Activated CD4-positive, alpha-beta T cell treated with anti-CD3 and anti-CD28 coated beads for 1 hour (primary cell): Measurements from ENCODE around the gene DCK.
"Not testable (repeated sequence)": the region's sequence is repeated elsewhere in the genome, so short reads cannot be mapped to it uniquely, and the experiment has no call there.

Source experiments
- DNase-seq: peaks from one replicate; pipeline ENCODE4 v3.0.0-alpha.2; 2020

Gene DCK

DNA sequence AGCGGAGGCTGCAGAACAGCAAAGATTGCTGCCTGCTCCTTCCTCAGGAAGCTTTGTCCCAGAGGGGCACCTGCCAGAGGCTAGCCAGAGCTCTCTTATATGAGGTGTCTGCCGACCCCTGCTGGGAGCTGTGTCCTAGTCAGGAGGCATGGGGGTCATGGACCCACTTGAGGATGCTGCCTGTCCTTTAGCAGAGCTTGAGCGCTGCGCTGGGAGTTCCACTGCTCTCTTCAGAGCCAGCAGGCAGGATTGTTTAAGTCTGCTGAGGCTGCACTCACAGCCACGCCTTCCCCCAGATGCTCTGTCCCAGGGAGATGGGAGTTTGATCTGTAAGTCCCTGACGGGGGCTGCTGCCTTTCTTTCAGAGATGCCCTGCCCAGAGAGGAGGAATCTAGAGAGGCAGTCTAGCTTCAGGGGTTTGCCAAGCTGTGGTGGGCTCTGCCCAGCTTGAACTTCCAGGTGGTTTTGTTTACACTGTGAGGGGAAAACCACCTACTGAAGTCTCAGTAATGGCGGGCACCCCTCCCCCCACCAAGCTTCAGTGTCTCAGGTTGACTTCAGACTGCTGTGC, 10.9 kb downstream of the DCK start:
- no peak for DNase-seq

DNA sequence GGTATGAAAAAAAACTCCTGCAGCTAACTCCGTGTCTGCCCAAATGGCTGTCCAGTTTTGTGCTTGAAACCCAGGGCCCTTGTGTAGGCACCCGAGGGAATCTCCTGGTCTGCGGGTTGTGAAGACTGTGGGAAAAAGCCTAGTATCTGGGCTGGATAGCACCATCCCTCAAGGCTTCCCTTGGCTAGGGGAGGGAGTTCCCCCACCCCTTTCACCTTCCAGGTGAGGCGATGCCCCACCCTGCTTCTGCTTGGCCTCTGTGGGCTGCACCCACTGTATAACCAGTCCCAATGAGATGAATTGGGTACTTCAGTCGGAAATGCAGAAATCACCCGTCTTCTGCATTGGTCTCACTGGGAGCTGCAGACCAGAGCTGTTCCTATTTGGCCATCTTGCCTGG, 11.6 kb downstream of the DCK start:
- DNase-seq, result not testable (repeated sequence)

DNA sequence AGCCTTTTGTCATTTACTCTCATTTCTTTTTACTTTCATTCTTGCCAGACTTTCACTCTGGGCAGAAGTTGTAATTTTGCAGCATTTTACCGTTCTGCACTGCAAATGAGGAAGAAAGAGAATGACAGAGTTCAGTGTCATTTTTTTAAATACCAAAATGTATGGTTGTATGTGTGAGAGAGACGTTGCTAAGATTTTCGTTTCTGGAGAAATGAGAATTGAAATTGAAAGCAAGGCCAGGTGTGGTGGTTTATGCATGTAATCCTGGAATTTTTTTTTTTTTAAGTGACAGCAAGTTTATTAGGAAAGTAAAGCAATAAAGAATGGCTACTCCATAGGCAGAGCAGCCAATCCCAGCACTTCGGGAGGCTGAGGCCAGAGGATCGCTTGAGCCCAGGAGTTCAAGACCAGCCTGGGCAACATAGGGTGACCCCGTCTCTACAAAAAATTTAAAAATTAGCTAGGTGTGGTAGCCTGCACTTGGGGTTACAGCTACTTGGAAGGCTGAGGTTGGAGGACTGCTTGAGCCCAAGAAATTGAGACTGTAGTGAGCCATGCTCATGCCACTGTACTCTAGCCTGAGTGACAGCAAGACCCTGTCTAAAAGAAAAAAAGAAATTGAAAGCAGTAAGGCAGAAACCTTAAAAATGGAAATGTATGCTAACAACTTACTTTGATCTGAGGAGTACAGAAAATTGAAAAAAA, 12.9 kb downstream of the DCK start:
- no peak for DNase-seq

DNA sequence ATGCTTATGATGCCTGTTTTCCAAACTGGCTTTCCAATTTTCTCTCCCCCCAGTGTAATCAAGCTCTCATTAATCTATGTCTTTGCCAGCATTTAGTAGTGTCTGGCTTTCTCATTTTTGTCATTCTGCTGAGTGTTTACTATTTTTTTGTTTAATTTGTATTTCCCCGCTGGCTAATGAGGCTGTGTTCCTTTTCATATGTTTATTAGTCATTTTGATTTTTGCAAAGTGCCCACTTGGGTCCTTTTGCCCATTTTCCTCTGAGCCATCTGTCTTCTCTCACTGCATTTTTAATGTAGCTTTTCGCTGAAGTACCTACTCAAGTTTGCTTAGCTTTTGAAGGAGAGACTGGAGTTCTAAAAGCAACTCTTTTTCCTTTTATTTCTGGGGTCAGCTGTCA, 14.7 kb downstream of the DCK start:
- DNase-seq, result no peak

DNA sequence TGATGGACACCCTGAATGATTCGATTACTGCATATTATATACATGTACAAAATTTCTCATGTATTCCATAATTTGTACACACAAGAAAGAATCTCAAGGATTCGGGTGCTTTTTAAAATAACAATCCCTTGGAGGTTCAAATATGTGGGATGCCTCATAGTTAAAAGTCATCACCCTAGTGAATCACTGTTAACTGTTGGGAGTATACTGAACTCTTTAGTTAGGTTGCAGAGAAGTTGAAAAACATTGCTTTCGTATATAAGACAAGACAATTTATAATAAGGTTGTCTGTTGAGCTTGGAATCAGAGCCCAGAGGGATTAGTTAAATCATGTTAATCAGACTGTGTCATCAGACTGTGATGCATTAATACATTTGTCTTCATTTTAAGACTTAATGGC, 15.6 kb downstream of the DCK start:
- no peak for DNase-seq

DNA sequence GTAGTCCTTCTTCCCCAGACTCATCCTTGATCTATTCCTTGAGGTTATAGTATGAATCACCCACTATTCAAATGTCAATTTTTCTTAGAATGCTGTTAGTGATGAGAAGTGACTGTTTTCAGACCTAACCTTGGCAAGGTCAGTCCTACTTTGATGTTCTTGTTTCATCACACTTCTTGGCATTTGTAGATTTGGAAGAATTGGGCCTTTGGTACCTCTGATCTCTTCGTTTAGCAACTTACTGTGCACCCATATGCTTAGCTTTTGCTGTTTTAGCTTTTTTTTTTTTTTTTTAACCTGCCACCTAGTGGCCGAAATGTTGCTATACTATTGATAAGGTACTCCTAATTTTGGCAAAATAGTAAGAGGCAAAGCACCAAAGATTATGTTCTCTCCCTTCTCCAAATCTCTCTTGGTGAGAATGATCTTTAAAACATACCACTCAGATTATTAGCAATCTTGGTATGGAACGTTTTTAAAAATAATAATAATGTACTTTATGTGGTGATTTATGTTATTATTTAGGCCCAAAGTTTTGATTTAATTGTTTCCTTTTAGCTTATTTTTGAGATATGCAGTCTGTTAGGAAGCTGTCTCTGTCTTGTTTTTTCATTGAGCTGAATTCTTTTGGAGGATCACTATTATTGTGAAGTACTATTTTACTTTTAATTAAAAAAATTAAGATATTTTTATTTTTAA, 16.6 kb downstream of the DCK start:
- no peak for DNase-seq

DNA sequence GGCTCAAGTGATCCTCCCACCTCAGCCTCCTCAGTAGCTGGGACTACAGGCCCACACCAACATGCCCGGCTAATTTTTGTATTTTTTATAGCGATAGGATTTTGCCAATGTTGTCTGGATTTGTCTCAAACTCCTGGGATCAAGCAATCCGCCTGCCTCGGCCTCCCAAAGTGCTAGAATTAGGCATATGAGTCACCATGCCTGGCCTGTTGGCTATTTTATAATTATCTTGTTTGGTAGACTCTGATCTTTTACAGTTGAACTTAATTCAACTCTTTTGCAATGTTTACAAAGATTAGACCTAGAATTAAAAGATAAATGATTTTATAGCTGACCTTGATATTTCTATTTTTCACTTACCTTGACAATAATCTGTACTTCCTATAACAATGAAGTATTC, 18.0 kb downstream of the DCK start:
- DNase-seq, result no peak

DNA sequence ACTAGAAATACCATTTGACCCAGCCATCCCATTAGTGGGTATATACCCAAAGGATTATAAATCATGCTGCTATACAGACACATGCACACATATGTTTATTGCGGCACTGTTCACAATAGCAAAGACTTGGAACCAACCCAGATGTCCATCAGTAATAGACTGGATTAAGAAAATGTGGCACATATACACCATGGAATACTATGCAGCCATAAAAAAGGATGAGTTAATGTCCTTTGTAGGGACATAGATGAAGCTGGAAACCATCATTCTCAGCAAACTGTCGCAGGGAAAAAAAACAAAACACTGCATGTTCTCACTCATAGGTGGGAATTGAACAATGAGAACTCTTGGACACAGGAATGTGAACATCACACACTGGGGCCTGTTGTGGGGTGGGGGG, 23.9 kb downstream of the DCK start:
- DNase-seq, result not testable (repeated sequence)

DNA sequence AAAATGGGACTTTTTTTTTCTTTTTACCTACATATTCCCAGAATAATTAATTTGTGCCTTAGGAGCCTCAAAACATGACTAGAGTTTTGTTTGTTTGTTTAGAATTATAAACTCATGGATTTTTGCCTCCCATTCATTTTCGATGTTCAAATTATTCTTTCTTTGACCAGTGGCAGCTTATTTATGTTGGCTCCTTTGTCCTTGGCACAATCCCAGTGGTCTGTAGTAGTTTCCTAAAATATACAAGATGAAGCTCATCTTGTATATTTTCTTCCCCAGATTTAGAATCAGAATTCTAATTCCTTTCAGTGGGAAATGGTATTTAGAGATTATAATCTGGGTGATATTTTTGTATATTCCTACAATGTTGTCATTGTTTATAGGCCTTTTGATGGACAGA, 27.2 kb downstream of the DCK start:
- no peak for DNase-seq

DNA sequence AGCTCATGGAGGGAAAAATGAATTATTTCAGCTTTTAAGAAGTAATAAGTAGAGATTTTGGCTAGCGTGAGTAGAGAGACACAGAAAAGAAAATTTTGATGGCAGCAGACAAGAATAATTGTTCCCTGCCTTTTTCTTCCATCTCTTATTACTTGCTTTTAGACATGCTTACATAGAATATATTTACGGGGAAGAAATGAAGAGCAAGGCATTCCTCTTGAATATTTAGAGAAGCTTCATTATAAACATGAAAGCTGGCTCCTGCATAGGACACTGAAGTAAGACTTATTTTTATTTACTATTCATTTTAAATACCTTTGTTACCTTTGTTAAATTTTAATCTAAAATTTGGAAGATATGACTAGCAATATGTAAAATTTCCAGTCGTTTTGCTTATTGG, 32.2 kb downstream of the DCK start:
- DNase-seq, result no peak

DNA sequence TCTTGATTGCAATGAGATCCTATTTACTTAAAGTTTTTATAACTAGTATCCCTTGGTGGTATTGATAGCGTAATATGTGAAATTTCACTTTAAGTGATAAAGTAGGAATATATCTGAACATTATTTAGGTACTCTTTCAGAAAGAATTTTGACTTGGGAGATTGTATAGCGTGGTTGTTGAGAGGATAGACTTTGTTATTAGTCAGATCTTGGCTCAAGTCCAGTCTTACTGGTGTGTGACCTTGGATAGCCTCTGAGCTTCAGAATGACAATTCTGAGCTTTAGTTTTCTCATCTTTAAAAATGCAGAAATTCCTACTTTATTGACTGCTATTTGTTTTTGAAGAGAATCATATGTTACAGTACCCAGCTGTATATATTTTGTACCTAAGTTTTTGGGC, 32.6 kb downstream of the DCK start:
- no peak for DNase-seq

DNA sequence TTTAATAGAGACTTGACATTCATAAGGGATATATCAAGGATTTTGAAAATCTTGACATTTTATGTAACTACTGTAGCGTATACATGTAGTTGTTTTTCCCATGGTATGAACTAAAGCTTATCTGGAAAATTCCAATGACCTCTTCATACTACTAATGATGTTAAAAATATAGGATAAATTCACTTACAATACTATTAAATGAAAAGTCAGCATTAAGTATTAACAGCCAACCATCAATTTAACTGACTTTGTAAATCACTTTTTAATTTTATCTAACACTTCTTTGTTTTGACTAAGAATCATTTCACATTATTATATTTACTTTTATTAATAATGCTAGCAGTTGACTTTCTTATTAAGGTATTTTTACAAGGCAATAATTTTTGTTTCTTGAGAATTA, 34.2 kb downstream of the DCK start:
- DNase-seq, result no peak

DNA sequence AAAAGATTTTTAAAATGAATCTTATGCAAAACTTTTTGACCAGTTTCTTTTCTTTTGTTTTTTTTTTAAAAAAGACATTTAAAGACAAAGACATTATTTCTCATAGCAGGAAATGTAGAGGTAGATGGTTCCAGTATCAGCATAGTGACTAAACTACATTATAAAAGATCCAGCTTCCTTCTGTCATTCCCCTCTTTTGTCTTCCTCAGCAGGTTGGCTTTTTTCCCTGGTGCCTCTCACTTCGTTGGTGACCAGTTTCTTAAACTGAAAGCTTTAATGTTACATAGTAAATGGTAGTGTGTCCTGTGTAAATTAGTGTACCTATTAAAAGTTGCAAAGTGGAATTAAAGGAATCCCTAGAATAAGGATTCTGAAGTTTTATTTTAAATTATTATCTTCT, 36.1 kb downstream of the DCK start:
- DNase-seq, result no peak

DNA sequence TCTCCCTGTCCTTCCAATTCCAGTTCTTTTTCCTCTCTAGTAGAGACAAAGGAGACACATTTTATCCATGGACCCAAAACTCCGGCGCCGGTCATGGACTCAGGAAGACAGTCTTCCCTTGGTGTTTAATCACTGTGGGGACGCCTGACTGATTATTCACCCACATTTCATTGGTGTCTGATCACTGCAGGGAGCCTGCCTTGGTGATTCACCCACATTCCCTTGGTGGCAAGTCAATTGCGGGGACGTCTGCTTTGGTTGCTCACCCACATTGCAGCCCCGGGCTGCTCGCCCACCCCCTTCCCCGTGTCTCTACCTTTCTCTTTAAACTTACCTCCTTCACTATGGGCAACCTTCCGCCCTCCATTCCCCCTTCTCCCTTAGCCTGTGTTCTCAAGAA, 38.7 kb downstream of the DCK start:
- DNase-seq, result not testable (repeated sequence)

DNA sequence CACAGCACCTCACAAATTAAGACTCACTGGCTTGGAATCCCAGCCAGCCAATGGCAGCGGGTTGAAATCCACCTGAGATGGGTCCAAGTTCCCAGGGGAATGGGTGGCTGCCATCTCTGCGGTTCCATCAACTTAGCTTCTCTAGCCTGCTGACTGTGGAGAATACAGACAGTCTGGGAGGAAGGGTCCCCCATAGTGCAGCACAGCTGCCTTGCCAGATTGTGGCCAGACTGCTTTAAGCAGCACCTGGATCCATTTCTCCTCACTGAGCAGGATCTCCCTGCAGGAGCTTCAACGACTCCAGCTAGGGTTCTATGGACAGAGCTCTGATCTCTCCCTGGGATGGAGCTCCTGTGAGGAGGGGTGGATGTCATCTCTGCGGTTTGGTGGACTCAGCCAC, 51.8 kb downstream of the DCK start:
- DNase-seq, result no peak

DNA sequence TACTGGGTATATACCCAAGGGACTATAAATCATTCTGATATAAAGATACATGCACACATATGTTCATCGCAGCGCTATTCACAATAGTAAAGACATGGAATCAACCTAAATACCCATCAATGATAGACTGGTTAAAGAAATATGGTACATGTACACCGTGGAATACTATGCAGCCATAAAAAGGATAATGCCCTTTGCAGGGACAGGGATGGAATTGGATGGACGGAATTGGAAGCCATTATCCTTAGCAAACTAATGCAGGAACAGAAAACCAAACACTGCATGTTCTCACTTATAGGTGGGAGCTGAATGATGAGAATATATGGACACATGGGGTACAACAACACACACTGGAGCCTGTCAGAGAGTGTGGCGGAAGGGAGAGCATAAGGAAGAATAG, 55.9 kb downstream of the DCK start:
- no peak for DNase-seq

DNA sequence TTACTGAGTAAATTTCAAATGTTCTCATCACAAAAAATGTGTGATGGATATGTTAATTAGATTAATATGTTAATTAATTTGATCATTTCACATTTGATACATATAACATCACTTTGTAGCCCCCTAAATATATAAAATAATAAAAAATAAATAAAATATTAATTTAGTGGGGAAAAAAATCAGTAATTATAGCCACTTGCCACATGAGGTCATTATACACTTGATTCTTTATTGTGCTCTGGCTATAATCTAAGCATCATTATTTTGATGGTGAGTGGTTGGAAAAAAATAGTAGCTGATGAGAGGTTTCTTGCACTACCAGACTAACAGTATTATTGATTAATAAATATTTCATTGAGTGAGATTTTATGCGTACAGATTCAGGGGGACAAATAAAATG, 57.4 kb downstream of the DCK start:
- DNase-seq, result no peak

DNA sequence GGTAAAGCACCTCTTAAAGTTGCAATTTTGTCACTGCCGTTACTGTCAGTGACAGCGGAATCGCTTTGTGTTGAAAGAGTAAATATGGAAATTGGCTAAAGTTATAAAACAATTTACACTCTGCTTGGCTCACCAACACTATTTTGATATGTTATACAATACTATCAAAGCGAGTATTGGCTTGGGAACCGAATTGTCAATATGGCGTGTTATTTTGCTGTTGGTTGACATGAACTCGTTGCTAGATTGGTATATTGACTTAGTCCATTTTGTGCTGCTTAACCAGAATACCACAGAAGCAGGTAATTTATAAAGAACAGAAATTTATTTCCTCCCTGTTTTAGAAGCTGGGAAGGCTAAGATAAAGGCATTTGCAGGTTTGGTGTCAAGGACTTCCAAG, 58.6 kb downstream of the DCK start:
- no peak for DNase-seq

DNA sequence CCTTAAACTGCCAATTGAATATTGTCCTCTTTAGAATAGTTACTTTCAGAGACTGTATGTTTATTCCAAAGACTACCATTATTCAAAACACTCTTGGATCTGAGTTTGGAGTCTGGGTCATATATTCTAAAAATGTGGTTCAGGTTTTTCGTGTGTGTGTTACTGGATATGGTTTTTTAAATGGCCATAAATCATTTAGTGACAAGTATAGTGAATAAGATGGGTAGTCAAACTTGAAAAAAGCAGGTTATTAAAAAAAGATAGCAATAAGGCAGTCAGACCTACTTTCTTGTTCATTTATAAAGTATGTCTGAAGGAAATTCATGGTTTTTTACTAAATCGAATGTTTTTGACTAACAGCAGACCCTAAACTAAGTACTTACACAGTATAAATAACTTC, 59.3 kb downstream of the DCK start:
- no peak for DNase-seq

DNA sequence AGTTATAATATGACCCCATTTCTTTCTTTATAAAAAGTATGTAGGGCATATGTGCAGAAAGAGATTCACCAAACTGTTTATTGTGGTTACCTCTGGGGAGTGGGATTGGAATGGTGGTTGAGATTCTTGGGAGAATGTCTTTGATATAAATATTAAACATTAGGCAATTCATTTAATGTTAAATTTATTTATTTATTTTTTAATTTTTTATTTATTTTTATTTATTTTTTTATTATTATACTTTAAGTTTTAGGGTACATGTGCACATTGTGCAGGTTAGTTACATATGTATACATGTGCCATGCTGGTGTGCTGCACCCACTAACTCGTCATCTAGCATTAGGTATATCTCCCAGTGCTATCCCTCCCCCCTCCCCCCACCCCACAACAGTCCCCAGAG, 60.2 kb downstream of the DCK start:
- DNase-seq, result not testable (repeated sequence)

DNA sequence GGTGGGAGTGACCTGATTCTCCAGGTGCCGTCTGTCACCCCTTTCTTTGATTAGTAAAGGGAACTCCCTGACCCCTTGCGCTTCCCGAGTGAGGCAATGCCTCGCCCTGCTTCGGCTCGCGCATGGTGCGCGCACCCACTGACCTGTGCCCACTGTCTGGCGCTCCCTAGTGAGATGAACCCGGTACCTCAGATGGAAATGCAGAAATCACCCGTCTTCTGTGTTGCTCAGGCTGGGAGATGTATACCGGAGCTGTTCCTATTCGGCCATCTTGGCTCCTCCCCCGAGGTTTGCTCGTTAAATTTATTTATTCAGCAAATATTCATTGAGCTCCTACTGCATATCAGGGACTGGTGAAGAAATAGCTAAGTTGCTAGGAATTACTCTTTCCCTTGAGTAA, 66.1 kb downstream of the DCK start:
- DNase-seq, result not testable (repeated sequence)

DNA sequence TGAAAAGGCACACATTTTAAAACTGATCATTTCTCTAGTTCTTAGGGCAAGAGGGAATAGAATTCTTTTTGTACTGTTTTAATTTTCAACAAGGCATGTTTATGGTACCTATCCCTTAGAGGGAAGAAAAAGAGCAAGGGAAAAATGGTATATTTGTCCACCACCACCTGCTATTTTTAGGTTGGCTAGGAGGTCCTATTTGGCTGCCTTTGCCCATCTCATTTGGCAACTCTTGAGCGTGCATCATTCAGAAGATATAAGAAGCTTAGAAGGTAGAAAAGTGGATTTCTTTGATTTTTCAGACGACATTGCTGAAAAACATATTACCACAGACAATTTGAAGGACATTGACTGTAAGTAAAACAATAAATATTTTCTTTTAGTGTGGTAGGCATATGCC, 69.0 kb downstream of the DCK start:
- DNase-seq, result no peak

DNA sequence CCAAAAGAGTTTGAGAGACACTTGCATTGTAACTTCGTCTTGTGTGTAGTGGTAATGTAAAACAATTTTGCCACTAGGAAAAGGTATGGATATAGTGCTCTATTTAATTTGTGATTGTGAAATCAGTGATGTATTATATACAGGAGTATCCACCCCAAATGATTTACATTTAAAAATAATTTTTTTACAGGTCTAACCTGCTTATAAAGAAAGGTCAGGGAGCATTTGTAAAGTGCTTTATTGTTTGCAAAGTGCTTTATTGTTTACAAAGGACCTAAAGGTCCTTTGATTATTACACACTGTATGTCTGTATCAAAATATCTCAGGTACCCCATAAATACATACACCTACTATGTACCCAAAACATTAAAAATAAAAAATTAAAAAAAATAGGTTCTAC, 70.3 kb downstream of the DCK start:
- no peak for DNase-seq

DNA sequence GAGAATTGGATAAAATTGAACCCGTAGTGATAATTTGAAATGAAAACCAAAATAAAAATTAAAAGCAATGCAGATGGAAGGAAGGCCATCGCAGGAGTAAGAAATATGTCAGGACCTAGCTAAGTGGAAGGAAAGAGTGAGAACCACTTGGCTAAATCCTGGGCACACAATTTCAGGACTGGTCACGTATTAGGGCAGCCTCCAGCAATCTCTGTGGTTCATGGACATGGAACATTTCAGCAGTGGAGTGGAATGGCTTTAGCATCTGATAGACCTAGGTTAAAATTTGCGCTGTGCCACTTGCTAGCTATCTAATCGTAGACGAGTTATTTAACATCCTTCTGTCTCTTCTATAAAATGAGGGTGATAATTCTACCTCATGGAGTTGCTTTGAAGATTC, 71.1 kb downstream of the DCK start:
- DNase-seq, result no peak
